ENCODE measurements around the gene ACP2.

ACP2 gene

GRCh38 chr11:47274495-47275235 lies 26.1 kb upstream of the ACP2 start:
- peaks cover 44% of the 10 kb centered on the region for H3K36me3 ChIP-seq (replicated peaks)
- DNase-seq (ENCODE audit: low spot score in 2 of 2): no peak
- H3K4me3 ChIP-seq: no peak overlapping the region
- no peaks in the 10 kb centered on the region for H3K27me3 ChIP-seq (ENCODE audit: low read depth)
- peaks cover 9% of the 10 kb centered on the region for H3K4me1 ChIP-seq
- no peaks in the 10 kb centered on the region for H3K9me3 ChIP-seq
- in situ Hi-C loops (cut with MboI; ENCODE audit: low sequenced_read_pairs): no loop called here

DNA sequence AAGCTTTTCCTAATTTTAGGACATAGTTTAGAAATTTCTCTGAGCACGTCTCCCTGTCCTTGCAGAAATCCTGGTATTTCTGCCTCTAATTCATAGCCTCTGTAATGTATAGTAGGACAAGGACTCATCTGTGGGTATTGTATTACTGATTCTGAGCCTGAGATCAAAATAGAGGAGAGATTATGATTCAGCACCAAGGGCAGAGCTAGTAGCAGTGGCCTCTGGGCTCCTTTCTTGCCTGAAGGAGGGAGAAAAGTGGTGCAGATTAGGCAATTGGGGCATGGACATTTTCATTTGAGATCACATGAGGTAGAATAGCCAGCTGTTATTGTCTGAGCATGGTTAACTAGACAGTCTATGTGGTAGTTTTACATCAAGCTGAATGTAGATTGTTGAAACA lies 24.1 kb upstream of the ACP2 start:
- no peaks in the 10 kb centered on the region for H3K9me3 ChIP-seq
- H3K4me3 ChIP-seq: no peak overlapping the region
- peaks cover 34% of the 10 kb centered on the region for H3K36me3 ChIP-seq (replicated peaks)
- in situ Hi-C loops (cut with MboI; ENCODE audit: low sequenced_read_pairs): no loop called here
- H3K27me3 ChIP-seq (ENCODE audit: low read depth): no peaks in the 10 kb centered on the region
- H3K4me1 ChIP-seq: peaks cover 19% of the 10 kb centered on the region
- peak in 1 of 2 experiments; percentile 23 for DNase-seq (ENCODE audit: low spot score in 2 of 2)

GRCh38 chr11:47271961-47272661 lies 23.5 kb upstream of the ACP2 start:
- Histone ChIP-seq H3K4me3 (no peak overlapping the region), H3K9me3 (no peaks in the 10 kb centered on the region), H3K36me3 (replicated peaks) (peaks cover 28% of the 10 kb centered on the region), H3K27me3 (ENCODE audit: low read depth) (no peaks in the 10 kb centered on the region), H3K4me1 (peaks cover 19% of the 10 kb centered on the region)
- DNase-seq (ENCODE audit: low spot score in 2 of 2): no peak
- in situ Hi-C loops (cut with MboI; ENCODE audit: low sequenced_read_pairs): no loop called here

DNA sequence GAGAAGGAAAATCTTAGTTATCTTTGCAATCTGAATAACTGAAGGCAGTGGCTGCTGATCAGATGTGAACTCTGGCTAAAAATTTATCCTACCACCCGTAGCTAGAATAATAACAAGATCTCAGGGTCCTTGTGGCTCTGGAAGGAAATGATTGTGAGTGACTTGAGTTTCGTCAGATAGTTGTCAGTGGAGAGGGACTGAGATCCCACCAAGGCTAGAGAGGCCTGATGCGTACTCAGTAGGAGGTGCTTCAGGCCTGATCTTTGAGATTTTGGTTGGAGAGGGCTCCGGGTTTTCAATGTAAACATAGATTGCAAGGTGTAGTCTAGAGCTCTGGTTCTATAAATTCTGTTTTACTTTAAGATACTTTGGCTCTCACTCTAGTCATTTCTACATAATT lies 22.7 kb upstream of the ACP2 start:
- H3K4me1 ChIP-seq: peaks cover 19% of the 10 kb centered on the region
- H3K9me3 ChIP-seq: no peaks in the 10 kb centered on the region
- peaks cover 20% of the 10 kb centered on the region for H3K36me3 ChIP-seq (replicated peaks)
- H3K27me3 ChIP-seq (ENCODE audit: low read depth): no peaks in the 10 kb centered on the region
- in situ Hi-C loops (cut with MboI; ENCODE audit: low sequenced_read_pairs): no loop called here
- no peak for DNase-seq (ENCODE audit: low spot score in 2 of 2)
- peak overlapping the region; percentile 57 for H3K4me3 ChIP-seq

- peaks cover 19% of the 10 kb centered on the region for H3K4me1 ChIP-seq
- H3K27me3 ChIP-seq (ENCODE audit: low read depth): no peaks in the 10 kb centered on the region
- no peaks in the 10 kb centered on the region for H3K9me3 ChIP-seq
- peak overlapping the region; percentile 57 for H3K4me3 ChIP-seq
- H3K36me3 ChIP-seq (replicated peaks): peaks cover 13% of the 10 kb centered on the region
- in situ Hi-C loops (cut with MboI; ENCODE audit: low sequenced_read_pairs): no loop called here
- peak; percentile 23 to 47 for DNase-seq (ENCODE audit: low spot score in 2 of 2)
Measured at GRCh38 chr11:47270331-47271271, 22.0 kb upstream of the ACP2 start.

- DNase-seq (ENCODE audit: low spot score in 2 of 2): peak; percentile 72 to 89
- Histone ChIP-seq H3K9me3 (no peaks in the 10 kb centered on the region), H3K36me3 (replicated peaks) (peaks cover 6% of the 10 kb centered on the region), H3K4me3 (peak within 1 kb of the TSS; percentile 57), H3K27me3 (ENCODE audit: low read depth) (no peaks in the 10 kb centered on the region), H3K4me1 (peaks cover 19% of the 10 kb centered on the region)
- in situ Hi-C loops (cut with MboI; ENCODE audit: low sequenced_read_pairs): loop anchor here (5.0 kb wide), 1 partner anchor 93 kb away; the partner anchor contains the start of gene ARFGAP2
Measured at GRCh38 chr11:47269829-47270305, 21.3 kb upstream of the ACP2 start, which contains the start of gene MADD. TSS of gene MADD (plus strand) at chr11:47270133.

DNA sequence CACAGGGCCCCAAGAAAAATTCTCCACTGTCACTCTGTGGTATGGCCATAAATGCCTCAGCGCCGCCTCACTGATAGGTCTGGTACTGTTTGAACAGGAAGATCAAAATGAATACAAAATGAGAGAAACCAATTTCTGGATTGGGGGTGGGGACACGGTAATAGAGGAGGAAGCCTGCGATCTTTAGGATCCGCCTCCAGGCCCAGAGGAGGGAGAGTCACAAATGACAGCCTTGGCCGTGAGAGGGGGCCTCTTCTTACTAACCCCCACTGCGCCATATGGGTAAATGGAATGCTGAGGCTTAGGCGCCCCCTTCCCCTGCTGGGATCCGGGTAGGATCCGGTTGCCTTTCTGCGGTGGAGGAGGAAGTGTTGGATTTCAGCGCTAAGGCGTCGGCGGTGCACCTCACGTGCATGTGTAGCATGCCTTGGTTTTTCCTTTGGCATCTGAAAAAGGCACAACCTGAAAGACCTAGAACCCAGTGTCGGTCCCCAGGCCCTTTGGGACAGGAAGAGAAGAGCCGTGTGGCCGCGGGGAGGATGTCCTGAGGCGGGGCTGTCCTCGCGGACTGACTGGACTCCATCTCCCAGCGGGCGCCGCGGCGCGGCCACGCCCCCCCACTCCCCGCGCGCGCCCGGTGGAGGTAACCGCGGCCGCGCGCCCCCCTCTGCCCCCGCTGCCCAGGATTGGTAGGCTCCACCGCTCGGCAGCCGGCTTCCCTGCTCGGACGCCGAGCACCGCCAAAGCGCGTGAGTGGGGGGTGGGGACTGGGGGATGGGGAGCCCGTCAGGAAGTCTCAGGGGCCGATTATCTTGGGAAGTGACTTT lies 20.6 kb upstream of the ACP2 start:
- H3K4me1 ChIP-seq: peaks cover 19% of the 10 kb centered on the region
- in situ Hi-C loops (cut with MboI; ENCODE audit: low sequenced_read_pairs): loop anchor here (5.0 kb wide), 1 partner anchor 92 kb away; the partner anchor contains the start of gene ARFGAP2
- no peaks in the 10 kb centered on the region; the same call in 1 of the 2 replicates for H3K36me3 ChIP-seq (replicated peaks)
- H3K4me3 ChIP-seq: peak overlapping the region; percentile 57
- no peaks in the 10 kb centered on the region for H3K9me3 ChIP-seq
- no peaks in the 10 kb centered on the region for H3K27me3 ChIP-seq (ENCODE audit: low read depth)
- DNase-seq (ENCODE audit: low spot score in 2 of 2): peak; percentile 83 to 94

DNA sequence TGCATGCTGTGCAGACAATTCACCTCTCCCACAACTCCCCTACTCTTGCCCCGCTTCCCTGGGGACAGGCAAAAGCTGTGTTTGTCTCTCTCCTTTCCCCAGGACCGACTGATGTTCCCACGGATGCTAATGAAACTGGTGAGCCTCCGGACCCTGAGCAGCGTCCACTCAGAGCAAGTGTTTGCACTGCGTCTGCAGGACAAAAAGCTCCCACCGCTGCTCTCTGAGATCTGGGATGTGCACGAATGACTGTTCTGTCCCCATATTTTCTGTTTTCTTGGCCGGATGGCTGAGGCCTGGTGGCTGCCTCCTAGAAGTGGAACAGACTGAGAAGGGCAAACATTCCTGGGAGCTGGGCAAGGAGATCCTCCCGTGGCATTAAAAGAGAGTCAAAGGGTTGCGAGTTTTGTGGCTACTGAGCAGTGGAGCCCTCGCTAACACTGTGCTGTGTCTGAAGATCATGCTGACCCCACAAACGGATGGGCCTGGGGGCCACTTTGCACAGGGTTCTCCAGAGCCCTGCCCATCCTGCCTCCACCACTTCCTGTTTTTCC lies 19.9 kb upstream of the ACP2 start:
- H3K9me3 ChIP-seq: no peaks in the 10 kb centered on the region
- DNase-seq (ENCODE audit: low spot score in 2 of 2): no peak
- H3K27me3 ChIP-seq (ENCODE audit: low read depth): no peaks in the 10 kb centered on the region
- no peak overlapping the region for H3K4me3 ChIP-seq
- H3K36me3 ChIP-seq (replicated peaks): no peaks in the 10 kb centered on the region; the same call in 1 of the 2 replicates
- H3K4me1 ChIP-seq: peaks cover 19% of the 10 kb centered on the region
- in situ Hi-C loops (cut with MboI; ENCODE audit: low sequenced_read_pairs): loop anchor here (5.0 kb wide), 1 partner anchor 91 kb away; the partner anchor contains the start of gene ARFGAP2

DNA sequence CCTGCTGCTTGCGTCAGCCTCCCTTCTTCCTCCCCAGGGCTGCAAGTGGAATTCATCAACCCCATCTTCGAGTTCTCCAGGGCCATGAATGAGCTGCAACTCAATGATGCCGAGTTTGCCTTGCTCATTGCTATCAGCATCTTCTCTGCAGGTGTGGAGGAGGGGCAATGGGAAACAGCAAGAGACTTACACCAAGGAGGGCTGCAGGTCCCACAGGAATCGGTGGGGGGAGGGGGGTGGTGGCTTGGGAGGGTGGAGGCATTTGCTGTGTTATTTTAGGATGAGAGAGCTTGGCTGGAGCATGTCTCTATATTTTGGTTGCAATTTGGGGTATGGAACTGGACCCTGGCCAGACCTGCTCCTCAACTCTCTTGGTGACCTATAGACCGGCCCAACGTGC lies 19.3 kb upstream of the ACP2 start:
- in situ Hi-C loops (cut with MboI; ENCODE audit: low sequenced_read_pairs): loop anchor here (5.0 kb wide), 1 partner anchor 91 kb away; the partner anchor contains the start of gene ARFGAP2
- Histone ChIP-seq H3K36me3 (replicated peaks) (no peaks in the 10 kb centered on the region; the same call in 1 of the 2 replicates), H3K9me3 (no peaks in the 10 kb centered on the region), H3K27me3 (ENCODE audit: low read depth) (no peaks in the 10 kb centered on the region), H3K4me1 (peaks cover 19% of the 10 kb centered on the region), H3K4me3 (no peak overlapping the region)
- DNase-seq (ENCODE audit: low spot score in 2 of 2): no peak

DNA sequence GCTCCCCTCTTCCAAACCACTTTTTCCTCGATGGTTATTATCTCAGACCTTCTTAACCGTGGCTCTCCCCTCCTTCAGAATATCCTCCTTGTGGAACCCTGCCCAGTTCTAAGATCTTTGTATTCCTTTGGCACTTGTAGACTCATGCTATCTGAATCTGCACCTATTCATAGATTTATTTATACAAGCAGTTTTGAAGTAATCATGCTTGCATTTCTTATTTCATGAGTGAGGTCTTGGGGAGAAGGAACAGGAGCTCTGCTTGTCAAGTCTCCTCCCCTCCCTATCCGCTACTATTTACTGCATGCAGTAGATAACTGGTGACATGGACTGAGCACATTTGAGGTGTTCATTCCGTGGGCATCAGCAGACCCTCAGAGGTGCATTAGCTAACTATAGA lies 15.9 kb upstream of the ACP2 start:
- no peaks in the 10 kb centered on the region for H3K9me3 ChIP-seq
- no peak for DNase-seq (ENCODE audit: low spot score in 2 of 2)
- no peaks in the 10 kb centered on the region for H3K27me3 ChIP-seq (ENCODE audit: low read depth)
- in situ Hi-C loops (cut with MboI; ENCODE audit: low sequenced_read_pairs): no loop called here
- H3K36me3 ChIP-seq (replicated peaks): no peaks in the 10 kb centered on the region; the same call in none of the 2 replicates
- no peak overlapping the region for H3K4me3 ChIP-seq
- H3K4me1 ChIP-seq: peaks cover 10% of the 10 kb centered on the region

DNA sequence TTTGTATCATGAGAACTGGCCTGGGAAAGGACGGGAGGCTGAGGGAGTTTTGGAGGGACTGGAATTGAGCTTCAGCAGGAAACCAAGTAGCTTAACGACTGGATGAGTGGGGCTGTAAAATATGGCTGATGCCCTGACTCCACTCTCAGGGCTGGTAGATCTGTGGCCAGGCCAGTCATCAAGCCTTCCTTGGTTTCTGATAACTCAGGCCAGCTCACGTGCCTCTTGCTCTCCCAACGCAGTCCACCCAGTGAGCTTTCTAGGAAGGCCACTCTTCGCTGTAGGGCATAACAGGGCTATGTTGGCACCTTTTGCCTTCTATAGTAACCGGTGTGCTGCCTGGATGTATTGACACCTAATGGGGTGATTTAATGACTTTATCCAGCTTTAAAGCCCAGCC lies 15.5 kb upstream of the ACP2 start:
- Histone ChIP-seq H3K9me3 (no peaks in the 10 kb centered on the region), H3K36me3 (replicated peaks) (no peaks in the 10 kb centered on the region; the same call in none of the 2 replicates), H3K4me1 (peaks cover 8% of the 10 kb centered on the region), H3K27me3 (ENCODE audit: low read depth) (no peaks in the 10 kb centered on the region), H3K4me3 (no peak overlapping the region)
- no peak for DNase-seq (ENCODE audit: low spot score in 2 of 2)
- in situ Hi-C loops (cut with MboI; ENCODE audit: low sequenced_read_pairs): no loop called here

DNA sequence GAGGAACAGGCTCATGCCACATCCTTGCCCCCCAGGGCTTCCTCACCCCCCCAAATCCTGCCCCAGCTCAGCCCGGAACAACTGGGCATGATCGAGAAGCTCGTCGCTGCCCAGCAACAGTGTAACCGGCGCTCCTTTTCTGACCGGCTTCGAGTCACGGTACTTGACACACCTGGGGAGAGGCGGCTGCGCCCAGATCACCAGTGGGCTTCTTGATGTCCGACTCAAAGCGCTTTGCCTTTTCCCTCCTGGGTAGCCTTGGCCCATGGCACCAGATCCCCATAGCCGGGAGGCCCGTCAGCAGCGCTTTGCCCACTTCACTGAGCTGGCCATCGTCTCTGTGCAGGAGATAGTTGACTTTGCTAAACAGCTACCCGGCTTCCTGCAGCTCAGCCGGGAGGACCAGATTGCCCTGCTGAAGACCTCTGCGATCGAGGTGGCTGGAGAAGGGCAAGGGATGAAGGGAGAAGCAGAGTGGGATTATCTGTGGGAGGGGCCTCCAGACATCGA lies 12.7 kb upstream of the ACP2 start:
- H3K4me3 ChIP-seq: no peak overlapping the region
- H3K36me3 ChIP-seq (replicated peaks): no peaks in the 10 kb centered on the region; the same call in none of the 2 replicates
- DNase-seq (ENCODE audit: low spot score in 2 of 2): no peak
- H3K4me1 ChIP-seq: no peaks in the 10 kb centered on the region
- in situ Hi-C loops (cut with MboI; ENCODE audit: low sequenced_read_pairs): no loop called here
- no peaks in the 10 kb centered on the region for H3K9me3 ChIP-seq
- H3K27me3 ChIP-seq (ENCODE audit: low read depth): no peaks in the 10 kb centered on the region
